Osteocyte (in vitro differentiated cells): ENCODE data around the gene RAD54L2. TPM values are rescaled to one million over a fixed set of nuclear protein-coding genes. Genes with fewer than 3 reads are reported as not detected.
"Not testable (repeated sequence)": the region's sequence is repeated elsewhere in the genome, so short reads cannot be mapped to it uniquely, and the experiment has no call there.

ENCODE experiments used
- DNase-seq: peaks from one replicate; pipeline ENCODE4 v3.0.0; 2021; ENCODE audit warnings: mixed read lengths; ENCODE audit not compliant: unreplicated experiment; ENCODE audit errors: extremely low spot score
- H3K27ac Mint-ChIP-seq: one replicate; pipeline ENCODE4 v1.8.0; 2021; ENCODE audit warnings: mild to moderate bottlenecking, mixed read lengths; ENCODE audit not compliant: unreplicated experiment
- H3K27me3 Mint-ChIP-seq: one replicate; pipeline ENCODE4 v1.8.0; 2021; ENCODE audit warnings: mixed read lengths; ENCODE audit not compliant: unreplicated experiment
- H3K36me3 Mint-ChIP-seq: one replicate; pipeline ENCODE4 v1.8.0; 2021; ENCODE audit warnings: mixed read lengths; ENCODE audit not compliant: unreplicated experiment
- H3K4me1 Mint-ChIP-seq: one replicate; pipeline ENCODE4 v1.8.0; 2021; ENCODE audit warnings: mixed read lengths; ENCODE audit not compliant: unreplicated experiment
- H3K4me3 Mint-ChIP-seq: one replicate; pipeline ENCODE4 v1.8.0; 2021; ENCODE audit warnings: mild to moderate bottlenecking, moderate library complexity, mixed read lengths; ENCODE audit not compliant: unreplicated experiment
- H3K9me3 Mint-ChIP-seq: one replicate; pipeline ENCODE4 v1.8.0; 2021; ENCODE audit warnings: mixed read lengths; ENCODE audit not compliant: unreplicated experiment
- CTCF ChIP-seq: fragments of 200-600 bp; sonication (generic); IDR thresholded peaks from 2 replicates; pipeline ENCODE4 v1.5.0; 2021; ENCODE audit warnings: antibody characterized with exemption, mild to moderate bottlenecking, moderate library complexity
- total RNA-seq: library from RNA; stranded (reverse); gene quantifications from 2 replicates; pipeline ENCODE4 v1.2.1, GENCODE V29; 2021

The RAD54L2 gene
- total RNA-seq, 1 donor from 2014 or later, result 28.3 TPM

- Mint-ChIP-seq H3K4me1 (no peaks in the 10 kb centered on the region), H3K27ac (no peak overlapping the region)
Measured at GRCh38 chr3:51519848-51520247, 18.7 kb upstream of the RAD54L2 start.

GRCh38 chr3:51520906-51521730 lies 17.4 kb upstream of the RAD54L2 start:
- not testable (repeated sequence) for H3K9me3 Mint-ChIP-seq, H3K27ac Mint-ChIP-seq, H3K4me3 Mint-ChIP-seq, DNase-seq, H3K4me1 Mint-ChIP-seq, H3K36me3 Mint-ChIP-seq
- H3K27me3 Mint-ChIP-seq, result peaks cover 25% of the 10 kb centered on the region

More at GRCh38 chr3:51519848-51520247, 18.7 kb upstream of the RAD54L2 start:
- no peaks in the 10 kb centered on the region for H3K36me3 Mint-ChIP-seq
- H3K4me3 Mint-ChIP-seq, result no peak overlapping the region
- no peak for TF ChIP-seq CTCF
- peaks cover 14% of the 10 kb centered on the region for H3K27me3 Mint-ChIP-seq
- no peak for DNase-seq
- no peaks in the 10 kb centered on the region for H3K9me3 Mint-ChIP-seq

- Mint-ChIP-seq H3K9me3 (peaks cover 5% of the 10 kb centered on the region), H3K4me1 (no peaks in the 10 kb centered on the region), H3K36me3 (no peaks in the 10 kb centered on the region), H3K4me3 (no peak overlapping the region), H3K27me3 (peaks cover 33% of the 10 kb centered on the region), H3K27ac (no peak overlapping the region)
- no peak for DNase-seq
- no peak for TF ChIP-seq CTCF
Measured at GRCh38 chr3:51522273-51522962, 16.1 kb upstream of the RAD54L2 start.

- H3K36me3 Mint-ChIP-seq, H3K4me1 Mint-ChIP-seq, H3K27ac Mint-ChIP-seq, DNase-seq, H3K9me3 Mint-ChIP-seq, H3K4me3 Mint-ChIP-seq: not testable (repeated sequence)
- peaks cover 29% of the 10 kb centered on the region for H3K27me3 Mint-ChIP-seq
Measured at GRCh38 chr3:51524874-51525273, 13.6 kb upstream of the RAD54L2 start.

GRCh38 chr3:51530485-51530884 lies 8.0 kb upstream of the RAD54L2 start:
- TF ChIP-seq CTCF, result no peak

More at GRCh38 chr3:51530485-51530884, 8.0 kb upstream of the RAD54L2 start:
- Mint-ChIP-seq H3K4me3 (no peak overlapping the region), H3K9me3 (peaks cover 5% of the 10 kb centered on the region), H3K27me3 (peaks cover 21% of the 10 kb centered on the region), H3K27ac (no peak overlapping the region), H3K36me3 (no peaks in the 10 kb centered on the region), H3K4me1 (no peaks in the 10 kb centered on the region)
- DNase-seq, result no peak
